ENCODE data around the gene CNNM2. TPM values are rescaled to one million over a fixed set of nuclear protein-coding genes. Genes with fewer than 3 reads are reported as not detected.

The CNNM2 gene
- 3.8 TPM for polyA plus RNA-seq (2012; ENCODE audit: missing spikeins)

GRCh38 chr10:102917962-102918816 is at the start of gene CNNM2:
TSS of gene CNNM2 (plus strand) at chr10:102918294. CDS start at chr10:102918481, 187 bp downstream.
- peak; percentile 83 for TF ChIP-seq POLR2A (IDR thresholded peaks at IDR 0.05; ENCODE audit: low read depth, low read length)
- TF ChIP-seq TAF1 (IDR thresholded peaks at IDR 0.05; ENCODE audit: borderline replicate concordance, low read depth, low read length) = peak; percentile 96
- peak; percentile 59 for TF ChIP-seq POLR2AphosphoS5 (IDR thresholded peaks at IDR 0.05; ENCODE audit: low read depth, low read length)
- FAIRE-seq (peak; percentile 99), DNase-seq (ENCODE audit: insufficient read length) (peak; percentile 86)

GRCh38 chr10:102868911-102869257 is 49.2 kb upstream of the CNNM2 start:
- TF ChIP-seq POLR2A (IDR thresholded peaks at IDR 0.05; ENCODE audit: low read depth, low read length) (no peak), TAF1 (IDR thresholded peaks at IDR 0.05; ENCODE audit: borderline replicate concordance, low read depth, low read length) (no peak), POLR2AphosphoS5 (IDR thresholded peaks at IDR 0.05; ENCODE audit: low read depth, low read length) (no peak)
- no peak for DNase-seq (ENCODE audit: insufficient read length)
- no peak for FAIRE-seq

- DNase-seq (ENCODE audit: insufficient read length) = peak; percentile 35
- no peak for FAIRE-seq
- TF ChIP-seq TAF1 (IDR thresholded peaks at IDR 0.05; ENCODE audit: borderline replicate concordance, low read depth, low read length) (no peak), POLR2AphosphoS5 (IDR thresholded peaks at IDR 0.05; ENCODE audit: low read depth, low read length) (no peak), POLR2A (IDR thresholded peaks at IDR 0.05; ENCODE audit: low read depth, low read length) (no peak)
These were observed 48.6 kb upstream of the CNNM2 start, which contains the start of gene AS3MT for GRCh38 chr10:102869258-102870198. TSS of gene AS3MT (plus strand) at chr10:102869470. CDS start at chr10:102869593, 123 bp downstream.

GRCh38 chr10:102870221-102870620 is 47.9 kb upstream of the CNNM2 start:
- TF ChIP-seq POLR2AphosphoS5 (IDR thresholded peaks at IDR 0.05; ENCODE audit: low read depth, low read length) (no peak), POLR2A (IDR thresholded peaks at IDR 0.05; ENCODE audit: low read depth, low read length) (no peak), TAF1 (IDR thresholded peaks at IDR 0.05; ENCODE audit: borderline replicate concordance, low read depth, low read length) (no peak)
- DNase-seq (ENCODE audit: insufficient read length) = no peak
- FAIRE-seq = no peak

GRCh38 chr10:102872163-102872562 is 45.9 kb upstream of the CNNM2 start:
- FAIRE-seq = no peak
- TF ChIP-seq POLR2AphosphoS5 (IDR thresholded peaks at IDR 0.05; ENCODE audit: low read depth, low read length) (no peak), TAF1 (IDR thresholded peaks at IDR 0.05; ENCODE audit: borderline replicate concordance, low read depth, low read length) (no peak), POLR2A (IDR thresholded peaks at IDR 0.05; ENCODE audit: low read depth, low read length) (no peak)

GRCh38 chr10:102876747-102877153 is 41.3 kb upstream of the CNNM2 start:
- TF ChIP-seq POLR2A (IDR thresholded peaks at IDR 0.05; ENCODE audit: low read depth, low read length) (no peak), TAF1 (IDR thresholded peaks at IDR 0.05; ENCODE audit: borderline replicate concordance, low read depth, low read length) (no peak), POLR2AphosphoS5 (IDR thresholded peaks at IDR 0.05; ENCODE audit: low read depth, low read length) (no peak)
- no peak for FAIRE-seq
- DNase-seq (ENCODE audit: insufficient read length) = no peak

More at GRCh38 chr10:102872163-102872562, 45.9 kb upstream of the CNNM2 start:
- no peak for DNase-seq (ENCODE audit: insufficient read length)

GRCh38 chr10:102878629-102879028 is 39.5 kb upstream of the CNNM2 start:
- FAIRE-seq (no peak), DNase-seq (ENCODE audit: insufficient read length) (no peak)
- TF ChIP-seq TAF1 (IDR thresholded peaks at IDR 0.05; ENCODE audit: borderline replicate concordance, low read depth, low read length) (no peak), POLR2A (IDR thresholded peaks at IDR 0.05; ENCODE audit: low read depth, low read length) (no peak), POLR2AphosphoS5 (IDR thresholded peaks at IDR 0.05; ENCODE audit: low read depth, low read length) (no peak)

- TF ChIP-seq POLR2AphosphoS5 (IDR thresholded peaks at IDR 0.05; ENCODE audit: low read depth, low read length) = no peak
- no peak for TF ChIP-seq TAF1 (IDR thresholded peaks at IDR 0.05; ENCODE audit: borderline replicate concordance, low read depth, low read length)
- TF ChIP-seq POLR2A (IDR thresholded peaks at IDR 0.05; ENCODE audit: low read depth, low read length) = no peak
- no peak for DNase-seq (ENCODE audit: insufficient read length)
- FAIRE-seq = no peak
These were observed 37.8 kb upstream of the CNNM2 start for GRCh38 chr10:102880256-102880655.

GRCh38 chr10:102888048-102888447 is 30.0 kb upstream of the CNNM2 start:
- TF ChIP-seq POLR2AphosphoS5 (IDR thresholded peaks at IDR 0.05; ENCODE audit: low read depth, low read length) = no peak
- TF ChIP-seq TAF1 (IDR thresholded peaks at IDR 0.05; ENCODE audit: borderline replicate concordance, low read depth, low read length) = no peak
- no peak for TF ChIP-seq POLR2A (IDR thresholded peaks at IDR 0.05; ENCODE audit: low read depth, low read length)
- no peak for FAIRE-seq

GRCh38 chr10:102894466-102895213 is 23.5 kb upstream of the CNNM2 start:
- FAIRE-seq (no peak), DNase-seq (ENCODE audit: insufficient read length) (no peak)
- no peak for TF ChIP-seq TAF1 (IDR thresholded peaks at IDR 0.05; ENCODE audit: borderline replicate concordance, low read depth, low read length)
- no peak for TF ChIP-seq POLR2A (IDR thresholded peaks at IDR 0.05; ENCODE audit: low read depth, low read length)
- TF ChIP-seq POLR2AphosphoS5 (IDR thresholded peaks at IDR 0.05; ENCODE audit: low read depth, low read length) = no peak

More at GRCh38 chr10:102888048-102888447, 30.0 kb upstream of the CNNM2 start:
- no peak for DNase-seq (ENCODE audit: insufficient read length)
